ENCODE measurements around the gene SCN1B. TPM values are rescaled to one million over a fixed set of nuclear protein-coding genes. Genes with fewer than 3 reads are reported as not detected.
A peak's percentile ranks its signal among the peaks of the same experiment; 100 is the strongest.

SCN1B gene
- total and polyA plus RNA-seq, 2 of the 13 experiments (the other 11 are each of a cell fraction or from before 2014, with no cell fraction given) = 2.7 to 20.1 TPM

- TF ChIP-seq ZHX1 (CRISPR knock-in tag; IDR thresholded peaks at IDR 0.05; ENCODE audit: low read depth) (no peak), CREB1 (IDR thresholded peaks at IDR 0.05) (no peak), CREB1 (CRISPR knock-in tag; IDR thresholded peaks at IDR 0.05) (no peak), ZNF383 (CRISPR knock-in tag; IDR thresholded peaks at IDR 0.05; ENCODE audit: borderline replicate concordance) (no peak), ETV5 (CRISPR knock-in tag; IDR thresholded peaks at IDR 0.05; ENCODE audit: borderline replicate concordance) (peak; percentile 43), ZSCAN21 (CRISPR knock-in tag; IDR thresholded peaks at IDR 0.05; ENCODE audit: borderline replicate concordance) (peak; percentile 77), ZNF326 (CRISPR knock-in tag; IDR thresholded peaks at IDR 0.05; ENCODE audit: borderline replicate concordance) (0 out of 2 replicates have a peak, but pooled peaks have one; percentile 30), SSRP1 (CRISPR knock-in tag; IDR thresholded peaks at IDR 0.05) (no peak), SRF (IDR thresholded peaks at IDR 0.05; ENCODE audit: low read depth, low read length) (no peak), EED (CRISPR knock-in tag; IDR thresholded peaks at IDR 0.05) (no peak), ZNF674 (CRISPR knock-in tag; IDR thresholded peaks at IDR 0.05; ENCODE audit: low read depth) (no peak), ZNF678 (CRISPR knock-in tag; IDR thresholded peaks at IDR 0.05) (peak; percentile 19; the same call in 1 of the 2 replicates), JARID2 (CRISPR knock-in tag; IDR thresholded peaks at IDR 0.05; ENCODE audit: insufficient replicate concordance) (no peak), ZNF138 (CRISPR knock-in tag; IDR thresholded peaks at IDR 0.05; ENCODE audit: low read depth) (0 out of 2 replicates have a peak, but pooled peaks have one; percentile 43), RAD51 (IDR thresholded peaks at IDR 0.05; ENCODE audit: borderline replicate concordance) (no peak), ZBTB3 (CRISPR knock-in tag; IDR thresholded peaks at IDR 0.05; ENCODE audit: borderline replicate concordance, low read depth) (no peak), PBX3 (CRISPR knock-in tag; IDR thresholded peaks at IDR 0.05; ENCODE audit: borderline replicate concordance) (no peak), ZMAT3 (CRISPR knock-in tag; conservative IDR thresholded peaks at IDR 0.05) (peak; percentile 49), MZF1 (CRISPR knock-in tag; IDR thresholded peaks at IDR 0.05; ENCODE audit: borderline replicate concordance) (no peak)
- TF ChIP-seq, protein P1, sequence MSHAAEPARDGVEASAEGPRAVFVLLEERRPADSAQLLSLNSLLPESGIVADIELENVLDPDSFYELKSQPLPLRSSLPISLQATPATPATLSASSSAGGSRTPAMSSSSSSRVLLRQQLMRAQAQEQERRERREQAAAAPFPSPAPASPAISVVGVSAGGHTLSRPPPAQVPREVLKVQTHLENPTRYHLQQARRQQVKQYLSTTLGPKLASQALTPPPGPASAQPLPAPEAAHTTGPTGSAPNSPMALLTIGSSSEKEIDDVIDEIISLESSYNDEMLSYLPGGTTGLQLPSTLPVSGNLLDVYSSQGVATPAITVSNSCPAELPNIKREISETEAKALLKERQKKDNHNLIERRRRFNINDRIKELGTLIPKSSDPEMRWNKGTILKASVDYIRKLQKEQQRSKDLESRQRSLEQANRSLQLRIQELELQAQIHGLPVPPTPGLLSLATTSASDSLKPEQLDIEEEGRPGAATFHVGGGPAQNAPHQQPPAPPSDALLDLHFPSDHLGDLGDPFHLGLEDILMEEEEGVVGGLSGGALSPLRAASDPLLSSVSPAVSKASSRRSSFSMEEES (CRISPR knock-in tag; IDR thresholded peaks at IDR 0.05) = no peak; the same call in 1 of the 2 replicates
- TF ChIP-seq, protein P2, sequence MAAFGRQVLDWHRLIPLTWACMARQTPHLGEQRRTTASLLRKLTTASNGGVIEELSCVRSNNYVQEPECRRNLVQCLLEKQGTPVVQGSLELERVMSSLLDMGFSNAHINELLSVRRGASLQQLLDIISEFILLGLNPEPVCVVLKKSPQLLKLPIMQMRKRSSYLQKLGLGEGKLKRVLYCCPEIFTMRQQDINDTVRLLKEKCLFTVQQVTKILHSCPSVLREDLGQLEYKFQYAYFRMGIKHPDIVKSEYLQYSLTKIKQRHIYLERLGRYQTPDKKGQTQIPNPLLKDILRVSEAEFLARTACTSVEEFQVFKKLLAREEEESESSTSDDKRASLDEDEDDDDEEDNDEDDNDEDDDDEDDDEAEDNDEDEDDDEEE (CRISPR knock-in tag; IDR thresholded peaks at IDR 0.05) = peak; percentile 82; the same call in 1 of the 2 replicates
- TF ChIP-seq, protein P3, sequence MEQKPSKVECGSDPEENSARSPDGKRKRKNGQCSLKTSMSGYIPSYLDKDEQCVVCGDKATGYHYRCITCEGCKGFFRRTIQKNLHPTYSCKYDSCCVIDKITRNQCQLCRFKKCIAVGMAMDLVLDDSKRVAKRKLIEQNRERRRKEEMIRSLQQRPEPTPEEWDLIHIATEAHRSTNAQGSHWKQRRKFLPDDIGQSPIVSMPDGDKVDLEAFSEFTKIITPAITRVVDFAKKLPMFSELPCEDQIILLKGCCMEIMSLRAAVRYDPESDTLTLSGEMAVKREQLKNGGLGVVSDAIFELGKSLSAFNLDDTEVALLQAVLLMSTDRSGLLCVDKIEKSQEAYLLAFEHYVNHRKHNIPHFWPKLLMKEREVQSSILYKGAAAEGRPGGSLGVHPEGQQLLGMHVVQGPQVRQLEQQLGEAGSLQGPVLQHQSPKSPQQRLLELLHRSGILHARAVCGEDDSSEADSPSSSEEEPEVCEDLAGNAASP (CRISPR knock-in tag; IDR thresholded peaks at IDR 0.05; ENCODE audit: borderline replicate concordance) = peak; percentile 45; the same call in 1 of the 2 replicates
These were observed 11.9 kb downstream of the SCN1B start (continued) for GRCh38 chr19:35042056-35042730.
